Sciatic nerve (tissue), 2 donors: ENCODE data around the gene AREL1. TPM values are rescaled to one million over a fixed set of nuclear protein-coding genes. Genes with fewer than 3 reads are reported as not detected.

Source experiments
- ATAC-seq: fragments of 200-7000 bp; cut with Tn5 transposase; one replicate; pipeline ENCODE4 v1.9.1; 2020; ENCODE audit warnings: mild to moderate bottlenecking, moderate library complexity
- DNase-seq: peaks from one replicate; pipeline ENCODE4 v3.0.0-alpha.2; 2020; ENCODE audit warnings: low spot score
- intact Hi-C: fragments of 100-400 bp; cut with DNase I; formaldehyde crosslinking; loops from one replicate; pipeline ENCODE4 v1.14.2; 2022
- total RNA-seq: library from RNA; stranded (reverse); fragmentation: NEBNext Ultra II Directional; extraction: Animal tissue kit (Norgen Biotek cat#: 25700); gene quantifications from one replicate; pipeline ENCODE4 v1.2.1, GENCODE V29; 2021
- donor health status: DM: no; HTN: no; CAD: no.
- donor health status: DM: no; HTN: no; CAD: no.

Gene AREL1
- total RNA-seq, 1 donor from 2014 or later = 26.7 TPM

DNA sequence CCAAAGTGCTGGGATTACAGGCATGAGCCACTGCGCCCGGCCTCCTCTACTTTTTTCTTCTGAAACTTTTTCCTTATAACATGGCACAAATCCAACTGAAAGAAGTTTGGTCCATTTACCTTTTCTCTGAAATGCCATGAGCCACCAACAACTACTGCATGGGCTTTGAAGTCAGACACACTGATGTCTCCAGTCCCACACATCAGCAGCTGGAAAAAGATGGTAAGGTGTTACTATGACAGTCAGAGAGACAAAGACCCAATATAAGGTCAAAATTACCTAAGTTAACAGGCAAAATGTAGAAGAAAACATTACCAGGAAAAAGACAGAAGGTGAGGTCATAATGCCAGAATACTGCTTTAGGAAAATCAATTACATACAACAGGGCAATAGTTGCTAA is 48.2 kb downstream of the AREL1 start:
- DNase-seq (no peak), ATAC-seq (no peak)
- intact Hi-C loops = no loop called here

DNA sequence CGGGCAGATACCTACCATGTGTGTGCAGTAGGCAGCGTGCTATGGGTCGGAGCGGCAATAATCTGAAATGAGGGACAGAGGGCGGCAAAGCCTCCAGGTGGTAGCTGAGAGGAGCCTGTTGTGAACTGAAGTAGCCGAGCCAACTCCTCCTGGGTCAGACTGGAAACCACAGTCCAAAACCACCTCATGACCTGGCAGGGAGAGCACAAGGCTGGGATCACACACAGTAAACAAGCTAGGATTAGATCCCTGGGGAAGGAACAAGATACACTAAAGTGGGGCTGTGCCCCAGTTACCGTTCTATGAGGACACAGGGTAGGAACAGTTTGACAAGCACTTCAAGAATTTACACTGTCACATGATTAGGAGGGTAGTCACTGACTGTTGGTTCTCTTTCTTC is 49.0 kb downstream of the AREL1 start:
- ATAC-seq = peak; percentile 70
- DNase-seq = no peak
- intact Hi-C loops = no loop called here

GRCh38 chr14:74661726-74662450 is 51.0 kb downstream of the AREL1 start:
- ATAC-seq (peak; percentile 94), DNase-seq (no peak)
- intact Hi-C loops = no loop called here

- ATAC-seq (no peak), DNase-seq (no peak)
- intact Hi-C loops = no loop called here
These were observed 52.0 kb downstream of the AREL1 start for GRCh38 chr14:74660863-74661262.

DNA sequence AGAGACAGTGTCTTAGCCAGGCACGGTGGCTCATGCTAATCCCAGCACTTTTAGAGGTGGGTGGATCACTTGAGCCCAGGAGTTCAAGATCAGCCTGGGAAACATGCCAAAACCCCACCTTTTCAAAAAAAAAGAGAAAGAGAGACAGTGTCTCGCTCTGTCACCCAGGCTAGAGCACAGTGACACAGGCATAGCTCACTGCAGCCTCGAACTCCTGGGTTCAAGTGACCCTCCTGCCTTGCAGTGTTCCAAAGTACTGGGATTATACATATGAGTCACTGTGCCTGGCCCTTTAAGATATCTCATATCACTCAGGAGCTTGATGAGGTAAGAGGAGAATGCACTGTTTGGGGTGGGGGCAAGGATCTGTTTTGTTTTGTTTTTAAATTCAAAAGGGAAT is 52.7 kb downstream of the AREL1 start:
- ATAC-seq (no peak), DNase-seq (no peak)
- intact Hi-C loops = no loop called here

GRCh38 chr14:74658535-74659131 is 54.2 kb downstream of the AREL1 start:
- no peak for DNase-seq
- intact Hi-C loops = no loop called here
- no peak for ATAC-seq

- no peak for DNase-seq
- ATAC-seq = no peak
- intact Hi-C loops = no loop called here
These were observed 55.9 kb downstream of the AREL1 start for GRCh38 chr14:74656964-74657363.

DNA sequence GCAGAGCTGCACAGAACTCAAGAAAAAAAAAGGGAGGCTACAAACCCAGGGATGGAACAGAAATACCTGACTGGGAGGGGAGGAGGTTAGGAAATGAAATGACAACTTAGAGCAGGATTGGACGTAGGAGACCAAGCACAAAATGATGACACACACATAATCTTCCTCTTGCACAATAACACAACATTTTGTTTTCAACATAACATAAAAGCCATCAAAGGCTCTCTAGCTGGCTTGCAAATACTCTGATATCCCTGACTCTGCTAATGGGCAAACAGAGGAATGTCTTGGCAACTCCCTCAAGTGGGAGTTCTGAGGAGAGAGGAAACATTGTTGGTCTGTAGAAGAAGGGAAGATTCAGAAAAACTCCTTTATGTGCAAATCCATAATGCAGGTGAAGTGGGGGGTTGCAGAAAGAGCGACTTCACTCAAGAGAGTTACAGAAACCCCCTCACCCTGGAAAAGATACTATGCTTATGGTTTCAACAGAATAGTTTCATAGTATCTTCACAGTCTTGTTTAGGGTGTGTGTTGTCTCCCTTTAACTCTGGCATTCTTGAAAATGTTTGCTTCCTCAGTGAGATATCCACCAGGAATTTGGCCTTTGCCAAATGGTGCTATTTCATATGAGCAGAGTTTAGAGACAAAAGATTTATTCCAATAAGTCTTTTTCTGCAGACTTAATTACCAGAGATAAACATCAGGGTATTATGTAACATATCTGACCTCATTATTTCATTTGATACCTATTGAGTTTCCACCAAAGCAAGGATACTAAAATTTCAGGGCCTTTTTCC is 57.1 kb downstream of the AREL1 start:
- ATAC-seq (peak; percentile 59), DNase-seq (no peak)
- intact Hi-C loops = no loop called here

DNA sequence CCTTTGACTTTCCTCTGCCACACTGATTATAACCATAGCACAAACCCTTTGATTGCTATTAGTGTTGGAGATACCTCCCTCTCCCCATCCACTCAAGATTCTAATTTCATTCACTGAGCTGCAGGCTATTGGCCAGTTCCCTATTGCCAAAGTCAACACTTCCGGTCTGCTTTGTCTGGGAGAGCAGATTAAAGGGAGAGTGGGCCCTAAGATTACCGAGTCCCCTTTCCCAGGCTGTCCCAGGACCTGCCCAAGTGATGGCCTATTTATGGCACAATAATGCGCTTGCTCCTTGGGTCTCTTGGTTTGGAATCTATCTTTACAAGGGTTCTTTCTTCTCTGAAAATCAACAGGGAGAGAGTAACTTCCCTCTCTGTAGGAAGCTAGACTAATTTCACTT is 57.9 kb downstream of the AREL1 start:
- intact Hi-C loops = no loop called here
- peak; percentile 13 for ATAC-seq

DNA sequence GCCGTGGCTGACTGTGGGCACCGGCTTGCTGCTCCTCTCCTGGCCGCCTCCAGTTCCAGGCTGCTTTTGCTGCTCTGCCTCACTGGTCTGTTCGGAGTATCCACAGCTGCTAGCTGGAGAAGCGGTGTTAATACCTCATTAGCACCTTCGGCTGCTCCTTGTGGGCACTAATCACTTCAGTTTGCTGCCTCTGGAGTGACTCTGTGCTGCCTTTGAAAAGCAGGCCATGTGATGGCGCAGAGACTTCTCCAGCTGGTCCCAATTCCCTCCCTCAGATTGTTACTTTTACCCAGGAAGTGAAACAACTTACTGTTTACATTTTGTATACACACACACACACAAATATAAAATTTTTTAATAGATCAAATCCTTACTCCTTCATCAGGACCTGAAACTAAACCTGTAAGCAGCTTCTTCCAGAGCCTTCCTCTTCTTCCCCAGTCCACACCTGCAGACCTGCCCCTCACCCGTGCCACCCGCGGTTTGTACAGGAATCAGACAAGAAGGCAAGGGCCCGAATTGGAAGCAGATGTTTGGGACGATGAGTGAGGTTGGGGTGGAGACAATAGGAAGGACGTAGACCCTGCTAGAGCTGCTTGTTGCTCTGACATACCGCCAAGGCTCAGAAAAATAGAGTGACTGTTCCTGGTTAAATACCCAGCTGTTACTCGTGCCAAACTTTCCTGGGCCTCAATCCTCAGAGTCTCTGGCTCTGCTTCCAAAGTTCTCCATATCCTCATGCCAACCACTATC is 59.3 kb downstream of the AREL1 start:
- DNase-seq (no peak), ATAC-seq (no peak)
- intact Hi-C loops = no loop called here

More for the DNA sequence above, 57.9 kb downstream of the AREL1 start:
- no peak for DNase-seq

- no peak for ATAC-seq
- no peak for DNase-seq
- intact Hi-C loops = no loop called here
These were observed 60.3 kb downstream of the AREL1 start for GRCh38 chr14:74652541-74652940.

- ATAC-seq = no peak
- intact Hi-C loops = no loop called here
- no peak for DNase-seq
These were observed 61.8 kb downstream of the AREL1 start for GRCh38 chr14:74650927-74651686.

DNA sequence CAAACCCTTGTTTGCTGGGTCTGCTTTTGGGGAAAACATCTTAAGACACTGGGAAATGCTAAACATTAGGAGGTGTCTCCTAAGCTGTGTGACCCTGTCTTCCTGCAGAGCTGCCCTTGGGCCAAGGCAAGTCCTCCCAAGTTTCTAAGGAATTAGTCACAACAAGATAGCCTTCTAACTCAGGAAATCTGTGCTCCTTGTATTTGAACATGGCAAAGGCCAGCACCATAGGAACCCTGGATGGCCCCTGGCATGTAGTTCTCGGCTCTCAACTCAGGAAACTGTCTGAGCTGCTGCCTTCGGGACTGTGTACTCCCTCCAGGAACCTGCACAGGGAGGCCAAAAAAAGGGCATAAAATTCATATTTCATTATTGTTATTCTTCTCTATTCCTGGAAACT is 63.2 kb downstream of the AREL1 start:
- intact Hi-C loops = no loop called here
- no peak for DNase-seq
- no peak for ATAC-seq

- DNase-seq = no peak
- intact Hi-C loops = no loop called here
- ATAC-seq = no peak
These were observed 63.7 kb downstream of the AREL1 start for GRCh38 chr14:74649167-74649566.

DNA sequence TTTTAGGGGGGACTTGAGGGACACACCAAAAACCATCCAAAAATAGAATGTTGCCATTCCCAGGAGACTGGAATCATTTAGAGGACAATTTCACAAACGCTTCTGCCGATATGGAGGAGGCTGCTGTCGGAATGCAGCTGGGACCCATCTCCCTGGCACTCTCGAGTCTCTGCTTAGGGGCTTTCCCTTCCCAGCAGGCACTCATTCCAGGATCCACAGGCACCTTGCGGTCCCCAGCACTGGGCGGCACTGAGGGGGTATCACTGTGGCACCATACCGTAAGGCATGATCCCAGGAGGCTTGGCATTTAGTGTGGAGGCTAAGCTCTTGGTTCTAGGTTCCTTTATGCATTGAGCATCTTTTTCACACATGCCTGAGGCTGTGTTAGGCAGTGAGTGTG is 64.3 kb downstream of the AREL1 start:
- ATAC-seq (no peak), DNase-seq (no peak)
- intact Hi-C loops = no loop called here

DNA sequence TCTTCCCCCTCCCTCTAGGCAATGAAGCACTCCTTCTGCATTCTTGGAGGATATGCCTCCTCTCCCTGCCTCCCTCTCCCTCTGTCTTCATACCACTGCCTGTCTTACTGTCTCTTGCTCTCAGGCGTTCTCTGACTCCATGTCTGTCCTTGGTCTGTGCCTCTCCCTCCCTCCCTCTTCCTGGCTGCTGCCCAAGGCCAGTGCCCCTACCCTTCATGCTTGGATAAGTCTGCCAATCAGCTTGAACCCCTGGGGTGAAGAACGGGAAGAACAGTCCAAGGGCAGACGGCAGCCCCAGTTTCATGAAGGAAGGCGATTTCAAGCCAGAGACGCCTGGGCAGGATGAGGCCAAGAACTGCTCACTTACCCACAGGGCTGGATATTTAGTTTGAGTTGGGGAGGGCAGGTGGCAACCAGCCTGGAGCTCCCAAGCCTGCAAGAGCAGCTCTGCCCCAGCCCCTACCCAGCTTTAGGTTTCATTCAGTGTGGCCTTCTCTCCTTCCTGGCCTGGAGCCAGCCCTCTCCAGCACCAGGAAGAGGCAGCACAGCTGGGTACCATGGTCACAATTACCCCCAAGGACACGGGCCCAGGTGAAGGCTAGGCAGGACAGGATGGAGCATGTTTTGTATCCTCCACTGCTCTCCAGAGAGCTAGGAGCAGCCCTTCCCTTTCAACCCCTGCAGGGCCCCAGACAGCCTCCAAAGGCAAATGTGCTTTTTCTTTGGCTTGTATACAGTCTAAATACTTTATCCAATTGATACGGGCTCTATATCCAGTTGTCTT is 65.0 kb downstream of the AREL1 start:
- DNase-seq = no peak
- peak; percentile 32 for ATAC-seq
- intact Hi-C loops = no loop called here

DNA sequence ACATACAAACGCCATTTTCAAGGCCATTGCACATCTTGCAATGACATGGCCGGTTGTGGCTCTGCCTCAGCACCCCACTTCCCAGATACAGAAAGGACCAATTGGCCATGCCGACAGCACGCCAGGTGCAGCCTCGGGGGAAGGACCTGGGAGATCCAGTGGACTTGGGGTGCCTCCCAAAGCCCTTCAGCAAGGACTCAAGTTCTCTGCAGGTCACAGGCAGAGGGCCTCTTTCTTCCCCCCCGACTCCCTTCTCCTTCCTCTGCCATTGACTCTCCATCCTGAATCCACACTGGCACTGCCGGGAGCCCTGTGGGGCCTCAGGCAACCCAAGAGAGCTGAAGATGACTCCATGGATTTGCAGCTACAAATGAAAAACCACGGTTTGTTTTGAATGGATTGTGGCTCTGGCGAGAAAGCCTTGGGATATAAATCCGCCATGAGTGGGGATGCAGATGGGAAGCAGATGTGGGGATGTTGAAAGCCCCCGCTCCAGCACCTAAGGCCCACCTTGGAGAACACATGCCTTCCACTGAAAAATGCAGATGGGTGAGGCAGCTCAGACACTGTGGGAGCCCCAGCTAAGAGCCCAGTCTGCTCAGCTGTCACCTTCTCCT is 65.7 kb downstream of the AREL1 start:
- intact Hi-C loops = no loop called here
- ATAC-seq = no peak
- no peak for DNase-seq
